Mucosa of rectum (tissue), 2 donors: ENCODE data around the gene MLLT1.

Source experiments
- H3K27ac ChIP-seq, 2 donors: one replicate each; pipeline ENCODE4 v1.7.0; 2013; ENCODE audit warnings: inconsistent platforms in 2 of 2, low read depth in 2 of 2, low read length in 2 of 2
- H3K27me3 ChIP-seq, 2 donors: one replicate each; pipeline ENCODE4 v1.7.0; 2013; ENCODE audit warnings: low read length in 2 of 2; ENCODE audit not compliant: control insufficient read depth in 2 of 2, insufficient read depth in 2 of 2
- H3K36me3 ChIP-seq, 2 donors: one replicate each; pipeline ENCODE4 v1.7.0; 2013; ENCODE audit warnings: low read length in 2 of 2; ENCODE audit not compliant: control insufficient read depth in 2 of 2, insufficient read depth in 2 of 2
- H3K4me1 ChIP-seq, 2 donors: one replicate each; pipeline ENCODE4 v1.7.0; 2013; ENCODE audit warnings: low read length in 2 of 2, mild to moderate bottlenecking in 1 of 2; ENCODE audit not compliant: control insufficient read depth in 2 of 2, insufficient read depth in 2 of 2
- H3K4me3 ChIP-seq, 2 donors: one replicate each; pipeline ENCODE4 v1.7.0; 2013; ENCODE audit warnings: low read length in 2 of 2
- H3K9ac ChIP-seq, 2 donors: one replicate each; pipeline ENCODE4 v1.7.0; 2013; ENCODE audit warnings: low read length in 2 of 2, low read depth in 1 of 2, mild to moderate bottlenecking in 1 of 2
- H3K9me3 ChIP-seq, 2 donors: one replicate each; pipeline ENCODE4 v1.7.0; 2013; ENCODE audit warnings: low read length in 2 of 2; ENCODE audit not compliant: control insufficient read depth in 2 of 2
- donor health status: healthy.
- donor health status: Normal muscosa, but diverticular disease.

Gene MLLT1

DNA sequence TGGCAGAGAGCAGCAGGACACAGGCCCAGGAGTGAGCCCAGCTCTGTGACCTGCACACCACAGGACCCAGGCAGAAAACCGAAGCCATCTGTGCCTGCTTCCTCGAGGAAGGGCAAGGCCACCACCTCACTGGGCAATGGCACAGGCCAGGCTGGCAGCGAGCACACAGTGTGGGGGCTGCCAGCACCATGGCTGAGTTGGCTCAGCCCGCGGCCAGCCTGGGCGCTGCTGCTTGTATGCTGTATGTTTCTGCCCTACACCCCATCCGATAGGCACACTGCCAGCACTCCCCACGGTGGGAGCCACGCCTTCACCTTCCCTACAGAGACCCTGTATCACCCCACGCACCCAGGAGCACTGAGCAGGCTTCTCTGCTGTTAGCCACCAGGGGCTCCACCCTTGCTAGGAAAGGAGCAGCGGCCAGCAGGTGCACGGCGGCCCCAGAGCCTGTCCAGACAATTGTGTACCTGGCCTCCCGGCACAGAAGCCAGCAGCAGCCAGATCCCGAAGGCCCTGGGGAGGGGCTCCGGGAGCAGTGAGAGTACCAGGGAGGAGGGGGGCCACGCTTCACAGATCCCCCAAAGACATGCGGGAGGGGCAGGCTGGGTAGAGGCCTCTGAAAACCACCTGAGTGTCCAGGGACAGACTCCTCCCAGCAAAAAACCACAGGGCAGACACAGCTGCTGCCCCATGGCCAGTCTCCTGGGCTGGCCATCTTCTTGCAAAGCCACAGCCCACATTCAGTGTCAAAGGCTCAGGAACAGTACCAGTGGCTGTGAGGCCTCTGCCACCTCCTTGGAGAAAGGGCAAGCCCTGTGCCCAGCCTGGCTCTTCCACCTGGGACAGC, 56.1 kb downstream of the MLLT1 start:
- peaks cover 9 to 10% of the 10 kb centered on the region in 2 donors for H3K36me3 ChIP-seq
- no peaks in the 10 kb centered on the region for H3K27me3 ChIP-seq
- no peak overlapping the region for H3K4me3 ChIP-seq
- H3K9me3 ChIP-seq: no peaks in the 10 kb centered on the region
- H3K9ac ChIP-seq: no peak overlapping the region
- H3K4me1 ChIP-seq: peaks cover under 1 to 3% of the 10 kb centered on the region in 2 donors
- no peak overlapping the region for H3K27ac ChIP-seq

DNA sequence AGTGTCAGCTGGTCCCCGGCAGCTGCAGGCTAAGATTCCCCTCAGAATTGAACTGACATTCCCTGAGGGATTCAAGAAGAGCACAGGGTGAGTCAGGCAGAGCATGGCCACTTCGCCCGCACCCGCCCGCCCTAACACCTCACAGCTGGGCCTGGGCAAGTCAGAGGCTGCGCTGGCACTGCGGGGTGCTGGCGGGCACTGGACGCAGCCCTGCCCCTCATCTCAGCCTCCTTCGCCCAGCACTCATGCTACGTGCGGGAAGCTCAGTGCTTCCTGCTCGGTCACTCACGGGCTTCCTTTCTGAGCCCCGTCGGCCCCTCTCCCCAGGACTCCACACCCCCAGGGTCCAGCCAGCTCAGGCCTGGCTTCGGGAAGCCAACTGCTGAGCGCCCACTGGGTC, 56.9 kb downstream of the MLLT1 start:
- H3K4me1 ChIP-seq: peaks cover 2 to 6% of the 10 kb centered on the region in 2 donors
- H3K27me3 ChIP-seq: no peaks in the 10 kb centered on the region
- no peak overlapping the region for H3K4me3 ChIP-seq
- no peak overlapping the region for H3K9ac ChIP-seq
- H3K36me3 ChIP-seq: peaks cover 9 to 10% of the 10 kb centered on the region in 2 donors
- H3K27ac ChIP-seq: no peak overlapping the region
- no peaks in the 10 kb centered on the region for H3K9me3 ChIP-seq

GRCh38 chr19:6221878-6222746, 57.7 kb downstream of the MLLT1 start:
- Histone ChIP-seq H3K4me1 (peaks cover 5 to 6% of the 10 kb centered on the region in 2 donors), H3K4me3 (no peak overlapping the region), H3K27ac (no peak overlapping the region), H3K9ac (no peak overlapping the region), H3K36me3 (peaks cover 9 to 10% of the 10 kb centered on the region in 2 donors), H3K27me3 (no peaks in the 10 kb centered on the region), H3K9me3 (no peaks in the 10 kb centered on the region)

GRCh38 chr19:6221220-6221877, 58.4 kb downstream of the MLLT1 start:
- Histone ChIP-seq H3K36me3 (peaks cover 5 to 9% of the 10 kb centered on the region in 2 donors), H3K9ac (no peak overlapping the region), H3K27ac (no peak overlapping the region), H3K9me3 (no peaks in the 10 kb centered on the region), H3K4me1 (peaks cover 5 to 6% of the 10 kb centered on the region in 2 donors), H3K4me3 (no peak overlapping the region), H3K27me3 (no peaks in the 10 kb centered on the region)

- Histone ChIP-seq H3K4me3 (no peak overlapping the region), H3K27me3 (no peaks in the 10 kb centered on the region), H3K9me3 (no peaks in the 10 kb centered on the region), H3K36me3 (peaks cover 3 to 4% of the 10 kb centered on the region in 2 donors), H3K9ac (no peak overlapping the region), H3K27ac (no peak overlapping the region), H3K4me1 (peaks cover 5 to 6% of the 10 kb centered on the region in 2 donors)
Measured at GRCh38 chr19:6220385-6221191, 59.2 kb downstream of the MLLT1 start.

DNA sequence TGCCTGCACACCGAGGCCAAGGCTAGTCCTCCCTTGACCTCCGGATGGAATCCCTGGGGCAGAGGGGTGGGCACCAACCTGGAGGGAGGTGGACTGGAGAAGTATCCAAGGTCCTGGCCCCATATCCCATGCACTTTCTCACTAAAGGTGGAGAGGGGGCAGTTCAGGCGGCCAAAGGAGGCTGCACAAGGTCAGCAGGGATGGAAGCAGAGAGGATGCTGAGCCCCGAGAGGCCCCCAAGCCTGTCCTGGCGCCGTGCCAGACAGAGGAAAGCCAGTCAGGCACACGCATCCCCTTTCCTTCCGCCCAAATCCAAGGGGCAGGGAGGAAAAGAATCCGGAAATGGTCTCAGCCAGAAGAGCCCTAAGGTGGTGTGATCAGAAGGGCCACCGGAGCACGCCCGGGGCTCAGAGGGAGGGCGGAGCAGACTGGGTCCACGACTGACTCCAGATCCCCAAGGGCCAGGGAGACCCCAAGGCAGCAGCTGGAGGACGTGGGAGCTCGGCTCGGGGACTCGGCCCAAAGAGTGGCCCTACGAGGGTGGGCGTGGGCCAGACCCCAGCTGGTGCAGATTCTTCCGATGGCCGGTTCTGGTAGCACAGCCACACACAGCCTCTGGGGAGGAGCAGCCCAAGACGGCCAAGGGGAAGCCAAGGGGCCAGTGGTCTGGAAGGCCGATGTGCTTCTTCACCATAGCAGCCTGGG, 60.0 kb downstream of the MLLT1 start:
- no peak overlapping the region for H3K4me3 ChIP-seq
- no peaks in the 10 kb centered on the region for H3K9me3 ChIP-seq
- H3K36me3 ChIP-seq: peaks cover 5 to 9% of the 10 kb centered on the region in 2 donors
- no peak overlapping the region for H3K27ac ChIP-seq
- no peak overlapping the region for H3K9ac ChIP-seq
- peaks cover 5 to 6% of the 10 kb centered on the region in 2 donors for H3K4me1 ChIP-seq
- H3K27me3 ChIP-seq: no peaks in the 10 kb centered on the region

DNA sequence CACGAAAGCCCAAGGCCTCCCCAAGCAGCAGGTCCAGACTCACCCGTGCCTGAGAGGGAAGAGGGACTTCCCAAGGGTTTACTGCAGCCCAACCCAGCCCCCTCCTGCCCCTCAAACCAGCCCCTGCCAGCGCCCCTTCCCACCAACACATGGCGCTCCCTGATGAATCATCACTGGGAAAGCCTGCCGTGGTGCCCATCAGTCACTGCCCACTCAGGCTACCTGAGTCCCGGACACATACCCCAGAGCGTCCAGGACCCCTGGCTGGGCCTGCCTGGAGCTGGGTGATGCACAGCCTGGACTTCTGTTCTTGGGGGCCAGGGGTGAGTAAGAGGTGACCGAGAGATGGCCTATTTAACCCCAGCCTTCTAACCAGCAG, 60.6 kb downstream of the MLLT1 start:
- no peak overlapping the region for H3K9ac ChIP-seq
- H3K27me3 ChIP-seq: no peaks in the 10 kb centered on the region
- H3K27ac ChIP-seq: no peak overlapping the region
- H3K4me3 ChIP-seq: no peak overlapping the region
- no peaks in the 10 kb centered on the region for H3K9me3 ChIP-seq
- peaks cover 5 to 6% of the 10 kb centered on the region in 2 donors for H3K4me1 ChIP-seq
- peaks cover 5 to 9% of the 10 kb centered on the region in 2 donors for H3K36me3 ChIP-seq

DNA sequence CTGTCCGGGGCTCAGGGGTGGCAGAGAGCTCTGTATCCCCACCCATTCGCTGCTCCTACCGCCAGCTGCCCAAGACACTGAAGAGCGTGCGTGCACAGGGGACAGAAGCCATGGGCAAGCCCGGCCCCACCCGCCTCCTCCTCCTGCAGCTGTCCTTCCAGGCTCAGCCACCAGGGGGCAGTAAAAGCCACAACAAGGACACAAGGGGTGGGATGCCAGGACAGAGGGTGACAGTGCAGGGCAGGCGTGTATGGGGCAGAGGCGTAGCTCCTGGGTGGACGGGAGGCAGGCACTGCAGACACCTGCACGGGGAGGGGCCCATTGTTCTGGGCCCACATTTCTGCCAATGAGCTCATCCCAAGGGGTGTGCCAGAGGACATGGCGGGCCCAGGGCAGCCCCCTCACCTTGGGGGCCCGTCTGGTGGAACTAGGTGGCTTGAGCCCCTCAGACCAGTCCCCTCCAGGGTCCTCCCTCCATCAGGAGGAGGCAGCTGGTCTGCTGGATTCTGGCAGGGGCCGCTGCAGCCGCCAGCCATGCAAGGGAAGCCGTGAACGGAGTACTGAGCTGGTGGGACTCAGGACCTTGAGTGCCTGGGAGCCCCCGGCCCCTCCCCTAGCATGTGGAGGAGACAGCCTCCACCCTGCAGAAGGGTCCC, 61.2 kb downstream of the MLLT1 start:
- no peaks in the 10 kb centered on the region for H3K27me3 ChIP-seq
- peaks cover 5 to 6% of the 10 kb centered on the region in 2 donors for H3K4me1 ChIP-seq
- H3K36me3 ChIP-seq: peaks cover 5 to 9% of the 10 kb centered on the region in 2 donors
- no peak overlapping the region for H3K27ac ChIP-seq
- H3K9me3 ChIP-seq: no peaks in the 10 kb centered on the region
- no peak overlapping the region for H3K4me3 ChIP-seq
- no peak overlapping the region for H3K9ac ChIP-seq
